Liver (tissue), 9 donors: ENCODE results near the gene RARB. TPM values are rescaled to one million over a fixed set of nuclear protein-coding genes. Genes with fewer than 3 reads are reported as not detected.

Source experiments
- DNase-seq: peaks from one replicate; pipeline ENCODE4 v3.0.0-alpha.2; 2017; ENCODE audit warnings: low spot score
- H3K27ac ChIP-seq, 2 donors: one replicate each; pipeline ENCODE4 v1.7.0; 2013; ENCODE audit warnings: inconsistent platforms in 2 of 2, low read length in 2 of 2, control low read depth in 1 of 2, low read depth in 1 of 2, mild to moderate bottlenecking in 1 of 2
- H3K27me3 ChIP-seq, 4 donors: one replicate each; pipeline versions ENCODE4 v1.6.1 to v1.7.0; 2013; ENCODE audit warnings: low read length in 3 of 4, inconsistent platforms in 1 of 4, mild to moderate bottlenecking in 1 of 4, moderate library complexity in 1 of 4; ENCODE audit not compliant: control insufficient read depth in 4 of 4, insufficient read depth in 4 of 4
- H3K36me3 ChIP-seq, 4 donors: one replicate each; pipeline versions ENCODE4 v1.6.1 to v1.7.0; 2013; ENCODE audit warnings: low read length in 3 of 4, mild to moderate bottlenecking in 3 of 4, low read depth in 1 of 4, moderate library complexity in 1 of 4; ENCODE audit not compliant: control insufficient read depth in 4 of 4, insufficient read depth in 3 of 4
- H3K4me1 ChIP-seq, 4 donors: one replicate each; pipeline versions ENCODE4 v1.6.1 to v1.7.0; 2013; ENCODE audit warnings: low read length in 3 of 4, mild to moderate bottlenecking in 3 of 4, moderate library complexity in 1 of 4; ENCODE audit not compliant: control insufficient read depth in 4 of 4, insufficient read depth in 4 of 4
- H3K4me3 ChIP-seq, 3 donors: one replicate each; pipeline versions ENCODE4 v1.6.1 to v1.7.0; 2013; ENCODE audit warnings: low read length in 3 of 3, control low read depth in 1 of 3, low read depth in 1 of 3, mild to moderate bottlenecking in 1 of 3
- H3K9ac ChIP-seq, 2 donors: one replicate each; pipeline ENCODE4 v1.7.0; 2013; ENCODE audit warnings: low read length in 2 of 2, mild to moderate bottlenecking in 2 of 2, moderate library complexity in 2 of 2, control low read depth in 1 of 2, low read depth in 1 of 2
- H3K9me3 ChIP-seq, 4 donors: one replicate each; pipeline versions ENCODE4 v1.6.1 to v1.7.0; 2013; ENCODE audit warnings: low read length in 3 of 4; ENCODE audit not compliant: control insufficient read depth in 4 of 4
- EGR1 ChIP-seq, 2 donors: IDR thresholded peaks; 2 replicates each; pipeline ENCODE4 v1.6.1; 2016 to 2018; ENCODE audit warnings: antibody characterized with exemption in 2 of 2, low read depth in 2 of 2
- FOXA1 ChIP-seq: IDR thresholded peaks from 2 replicates; pipeline ENCODE4 v1.6.1; 2016; ENCODE audit warnings: antibody characterized with exemption
- FOXA2 ChIP-seq: IDR thresholded peaks from 2 replicates; pipeline ENCODE4 v1.6.1; 2016; ENCODE audit warnings: antibody characterized with exemption
- GABPA ChIP-seq, 2 donors: IDR thresholded peaks in 1 of 2; conservative IDR thresholded peaks in 1 of 2; 2 replicates each; pipeline ENCODE4 v1.6.1; 2016; ENCODE audit warnings: antibody characterized with exemption in 2 of 2, mild to moderate bottlenecking in 1 of 2, moderate library complexity in 1 of 2
- HNF4A ChIP-seq, 2 donors: conservative IDR thresholded peaks; 2 replicates each; pipeline ENCODE4 v1.6.1; 2016; ENCODE audit warnings: antibody characterized with exemption in 2 of 2, mild to moderate bottlenecking in 2 of 2
- HNF4G ChIP-seq: IDR thresholded peaks from 2 replicates; pipeline ENCODE4 v1.6.1; 2016; ENCODE audit warnings: antibody characterized with exemption
- JUND ChIP-seq, 2 donors: IDR thresholded peaks; 2 replicates each; pipeline ENCODE4 v1.6.1; 2016; ENCODE audit warnings: antibody characterized with exemption in 2 of 2
- NR2F2 ChIP-seq: IDR thresholded peaks from 2 replicates; pipeline ENCODE4 v1.6.1; 2016; ENCODE audit warnings: antibody characterized with exemption
- RAD21 ChIP-seq, 2 donors: IDR thresholded peaks; 2 replicates each; pipeline ENCODE4 v1.6.1; 2016; ENCODE audit warnings: antibody characterized with exemption in 2 of 2, mild to moderate bottlenecking in 2 of 2
- RXRA ChIP-seq, 2 donors: IDR thresholded peaks; 2 replicates each; pipeline ENCODE4 v1.6.1; 2017 to 2018; ENCODE audit warnings: antibody characterized with exemption in 2 of 2, mild to moderate bottlenecking in 1 of 2
- SP1 ChIP-seq: IDR thresholded peaks from 2 replicates; pipeline ENCODE4 v1.6.1; 2018; ENCODE audit warnings: antibody characterized with exemption, mild to moderate bottlenecking
- TAF1 ChIP-seq: conservative IDR thresholded peaks from 2 replicates; pipeline ENCODE4 v1.6.1; 2016; ENCODE audit warnings: antibody characterized with exemption, mild to moderate bottlenecking
- YY1 ChIP-seq: IDR thresholded peaks from 2 replicates; pipeline ENCODE4 v1.6.1; 2016; ENCODE audit warnings: antibody characterized with exemption, mild to moderate bottlenecking
- WGBS: extraction: QIAGEN DNeasy Blood & Tissue Kit; methylation state at CpG from one replicate; pipeline ENCODE4 v1.1.7; 2013; 5-methylcytosine and 5-hydroxymethylcytosine counted together
- polyA plus RNA-seq, 2 donors: library from polyadenylated mRNA; stranded (reverse) in 1 of 2; unstranded in 1 of 2; fragments of 200-250 nt in 1 of 2; fragments of >200 nt in 1 of 2; fragmentation: Nextera tagmentation in 1 of 2; extraction: Ambion mirVana in 1 of 2; gene quantifications; one replicate each; pipeline versions ENCODE4 v1.2.1 to v1.2.3, GENCODE V29; 2013 to 2015
- total RNA-seq, 2 donors: library from RNA; depleted of rRNA; stranded (reverse); fragments of >200 nt; gene quantifications; one replicate each; pipeline ENCODE4 v1.2.3, GENCODE V29; 2014
- TF ChIP-seq, protein P1 (sequence below): IDR thresholded peaks from 2 replicates; pipeline ENCODE4 v1.6.1; 2016; ENCODE audit warnings: antibody characterized with exemption
- TF ChIP-seq, protein P2 (sequence below): IDR thresholded peaks from 2 replicates; pipeline ENCODE4 v1.6.1; 2016; ENCODE audit warnings: antibody characterized with exemption, mild to moderate bottlenecking
- TF ChIP-seq, protein P3 (sequence below): IDR thresholded peaks from 2 replicates; pipeline ENCODE4 v1.6.1; 2016; ENCODE audit warnings: antibody characterized with exemption
- TF ChIP-seq, protein P4 (sequence below): fragments of 150-350 bp; IDR thresholded peaks from 2 replicates; pipeline ENCODE4 v1.5.1; 2017; ENCODE audit warnings: improper control_type of control experiment, low read depth, low read length; ENCODE audit not compliant: missing input control
- TF ChIP-seq, protein P5 (sequence below): IDR thresholded peaks from 2 replicates; pipeline ENCODE4 v1.6.1; 2016; ENCODE audit warnings: antibody characterized with exemption
- donor health status: healthy.
- donor health status: healthy.
- donor health status: healthy.
- donor health status: healthy.
- donor health status: healthy.

The RARB gene
- total and polyA plus RNA-seq, 4 donors, result 2.1 to 3.3 (median 2.3) TPM

DNA sequence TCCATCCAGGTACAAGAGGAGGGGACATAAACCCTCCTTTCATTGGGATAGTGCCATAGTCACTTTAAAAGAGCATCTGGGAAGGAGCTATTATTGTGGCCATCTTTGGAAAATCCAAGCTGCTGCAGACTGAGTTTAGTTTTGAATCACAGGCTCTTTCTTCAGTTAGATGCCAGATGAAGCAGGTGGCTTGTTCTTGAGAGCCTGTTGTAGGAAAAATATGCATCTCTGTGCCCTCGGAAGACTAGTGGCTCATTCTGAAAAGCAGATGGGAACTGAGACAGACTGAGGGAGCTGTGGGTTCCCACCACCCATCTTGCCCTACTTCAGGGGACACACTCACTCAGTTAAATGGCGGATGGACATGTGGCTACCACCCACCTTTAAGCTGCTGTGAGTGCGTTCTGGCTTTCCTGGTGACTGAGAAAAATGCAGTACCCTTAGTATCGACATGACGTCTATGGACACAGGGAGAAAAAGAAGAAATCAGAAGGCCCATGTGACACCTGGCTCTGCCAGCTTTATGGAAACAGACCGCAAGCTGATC lies 50.2 kb downstream of the RARB start:
- TF ChIP-seq, protein P1, sequence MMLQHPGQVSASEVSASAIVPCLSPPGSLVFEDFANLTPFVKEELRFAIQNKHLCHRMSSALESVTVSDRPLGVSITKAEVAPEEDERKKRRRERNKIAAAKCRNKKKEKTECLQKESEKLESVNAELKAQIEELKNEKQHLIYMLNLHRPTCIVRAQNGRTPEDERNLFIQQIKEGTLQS, result no peak
- TF ChIP-seq EGR1 (IDR thresholded peaks at IDR 0.05; ENCODE audit: low read depth in 2 of 2), result no peak
- no peak for TF ChIP-seq YY1
- no peak for TF ChIP-seq JUND (IDR thresholded peaks at IDR 0.05)
- no peak for TF ChIP-seq HNF4A (conservative IDR thresholded peaks at IDR 0.05)
- no peaks in the 10 kb centered on the region for H3K27me3 ChIP-seq
- peaks cover 1 to 12% (median 7%) of the 10 kb centered on the region in 4 donors for H3K4me1 ChIP-seq
- H3K4me3 ChIP-seq, result no peak overlapping the region
- no peaks in the 10 kb centered on the region for H3K36me3 ChIP-seq
- H3K9me3 ChIP-seq, result no peaks in the 10 kb centered on the region
- no peak overlapping the region for H3K9ac ChIP-seq
- DNase-seq, result no peak
- 82% methylated on average over 6 of the region's 6 CpGs for WGBS
- H3K27ac ChIP-seq, result no peak overlapping the region

DNA sequence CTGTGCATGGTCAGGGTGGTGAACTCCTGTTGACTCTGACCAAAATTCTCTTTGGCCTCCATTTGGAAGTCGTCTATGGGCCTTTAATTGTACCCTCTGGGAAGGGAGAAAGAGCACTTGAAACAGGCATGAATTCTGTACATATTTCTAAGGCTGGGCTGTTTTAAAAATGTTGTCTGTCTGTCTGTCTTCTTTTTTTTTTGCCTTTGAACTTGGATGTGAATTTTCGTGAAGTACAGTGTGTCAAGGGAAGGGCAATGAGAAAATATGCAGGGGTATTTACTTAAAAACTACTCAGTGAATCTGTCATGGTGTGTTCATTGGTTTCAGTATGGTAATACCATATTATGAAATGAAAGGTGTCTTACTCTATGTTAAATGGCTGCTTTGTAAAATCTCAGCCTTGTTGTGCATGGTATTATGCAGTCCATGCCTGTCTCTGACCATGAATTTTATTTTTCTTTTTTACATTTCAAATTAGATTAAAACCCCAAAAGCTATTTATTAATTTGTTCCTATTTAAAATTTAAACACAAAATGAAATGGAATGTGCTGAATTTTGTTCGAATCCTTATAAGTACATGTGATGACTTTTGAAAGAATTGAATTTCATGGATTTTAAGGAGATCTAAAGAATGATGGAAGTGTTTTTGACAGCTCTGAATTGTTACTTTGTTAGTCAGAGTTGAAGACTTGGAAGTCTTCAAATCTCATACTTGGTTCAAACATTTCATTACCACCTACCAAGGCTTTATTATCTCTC lies 51.1 kb downstream of the RARB start:
- Histone ChIP-seq H3K4me3 (no peak overlapping the region), H3K27ac (no peak overlapping the region), H3K4me1 (peaks cover 1 to 12% (median 7%) of the 10 kb centered on the region in 4 donors), H3K36me3 (no peaks in the 10 kb centered on the region), H3K9ac (no peak overlapping the region), H3K9me3 (no peaks in the 10 kb centered on the region), H3K27me3 (no peaks in the 10 kb centered on the region)
- DNase-seq, result no peak
- TF ChIP-seq FOXA1, result no peak
- TF ChIP-seq, protein P2, sequence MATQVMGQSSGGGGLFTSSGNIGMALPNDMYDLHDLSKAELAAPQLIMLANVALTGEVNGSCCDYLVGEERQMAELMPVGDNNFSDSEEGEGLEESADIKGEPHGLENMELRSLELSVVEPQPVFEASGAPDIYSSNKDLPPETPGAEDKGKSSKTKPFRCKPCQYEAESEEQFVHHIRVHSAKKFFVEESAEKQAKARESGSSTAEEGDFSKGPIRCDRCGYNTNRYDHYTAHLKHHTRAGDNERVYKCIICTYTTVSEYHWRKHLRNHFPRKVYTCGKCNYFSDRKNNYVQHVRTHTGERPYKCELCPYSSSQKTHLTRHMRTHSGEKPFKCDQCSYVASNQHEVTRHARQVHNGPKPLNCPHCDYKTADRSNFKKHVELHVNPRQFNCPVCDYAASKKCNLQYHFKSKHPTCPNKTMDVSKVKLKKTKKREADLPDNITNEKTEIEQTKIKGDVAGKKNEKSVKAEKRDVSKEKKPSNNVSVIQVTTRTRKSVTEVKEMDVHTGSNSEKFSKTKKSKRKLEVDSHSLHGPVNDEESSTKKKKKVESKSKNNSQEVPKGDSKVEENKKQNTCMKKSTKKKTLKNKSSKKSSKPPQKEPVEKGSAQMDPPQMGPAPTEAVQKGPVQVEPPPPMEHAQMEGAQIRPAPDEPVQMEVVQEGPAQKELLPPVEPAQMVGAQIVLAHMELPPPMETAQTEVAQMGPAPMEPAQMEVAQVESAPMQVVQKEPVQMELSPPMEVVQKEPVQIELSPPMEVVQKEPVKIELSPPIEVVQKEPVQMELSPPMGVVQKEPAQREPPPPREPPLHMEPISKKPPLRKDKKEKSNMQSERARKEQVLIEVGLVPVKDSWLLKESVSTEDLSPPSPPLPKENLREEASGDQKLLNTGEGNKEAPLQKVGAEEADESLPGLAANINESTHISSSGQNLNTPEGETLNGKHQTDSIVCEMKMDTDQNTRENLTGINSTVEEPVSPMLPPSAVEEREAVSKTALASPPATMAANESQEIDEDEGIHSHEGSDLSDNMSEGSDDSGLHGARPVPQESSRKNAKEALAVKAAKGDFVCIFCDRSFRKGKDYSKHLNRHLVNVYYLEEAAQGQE, result no peak
- no peak for TF ChIP-seq GABPA (IDR thresholded peaks at IDR 0.05 in 1 of 2, conservative IDR thresholded peaks at IDR 0.05 in 1 of 2)
- TF ChIP-seq, protein P3, sequence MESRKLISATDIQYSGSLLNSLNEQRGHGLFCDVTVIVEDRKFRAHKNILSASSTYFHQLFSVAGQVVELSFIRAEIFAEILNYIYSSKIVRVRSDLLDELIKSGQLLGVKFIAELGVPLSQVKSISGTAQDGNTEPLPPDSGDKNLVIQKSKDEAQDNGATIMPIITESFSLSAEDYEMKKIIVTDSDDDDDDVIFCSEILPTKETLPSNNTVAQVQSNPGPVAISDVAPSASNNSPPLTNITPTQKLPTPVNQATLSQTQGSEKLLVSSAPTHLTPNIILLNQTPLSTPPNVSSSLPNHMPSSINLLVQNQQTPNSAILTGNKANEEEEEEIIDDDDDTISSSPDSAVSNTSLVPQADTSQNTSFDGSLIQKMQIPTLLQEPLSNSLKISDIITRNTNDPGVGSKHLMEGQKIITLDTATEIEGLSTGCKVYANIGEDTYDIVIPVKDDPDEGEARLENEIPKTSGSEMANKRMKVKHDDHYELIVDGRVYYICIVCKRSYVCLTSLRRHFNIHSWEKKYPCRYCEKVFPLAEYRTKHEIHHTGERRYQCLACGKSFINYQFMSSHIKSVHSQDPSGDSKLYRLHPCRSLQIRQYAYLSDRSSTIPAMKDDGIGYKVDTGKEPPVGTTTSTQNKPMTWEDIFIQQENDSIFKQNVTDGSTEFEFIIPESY, result no peak
- no peak for TF ChIP-seq EGR1 (IDR thresholded peaks at IDR 0.05; ENCODE audit: low read depth in 2 of 2)
- TF ChIP-seq SP1, result no peak
- TF ChIP-seq JUND (IDR thresholded peaks at IDR 0.05), result no peak
- no peak for TF ChIP-seq HNF4G
- no peak for TF ChIP-seq YY1
- no peak for TF ChIP-seq TAF1
- TF ChIP-seq, protein P4, sequence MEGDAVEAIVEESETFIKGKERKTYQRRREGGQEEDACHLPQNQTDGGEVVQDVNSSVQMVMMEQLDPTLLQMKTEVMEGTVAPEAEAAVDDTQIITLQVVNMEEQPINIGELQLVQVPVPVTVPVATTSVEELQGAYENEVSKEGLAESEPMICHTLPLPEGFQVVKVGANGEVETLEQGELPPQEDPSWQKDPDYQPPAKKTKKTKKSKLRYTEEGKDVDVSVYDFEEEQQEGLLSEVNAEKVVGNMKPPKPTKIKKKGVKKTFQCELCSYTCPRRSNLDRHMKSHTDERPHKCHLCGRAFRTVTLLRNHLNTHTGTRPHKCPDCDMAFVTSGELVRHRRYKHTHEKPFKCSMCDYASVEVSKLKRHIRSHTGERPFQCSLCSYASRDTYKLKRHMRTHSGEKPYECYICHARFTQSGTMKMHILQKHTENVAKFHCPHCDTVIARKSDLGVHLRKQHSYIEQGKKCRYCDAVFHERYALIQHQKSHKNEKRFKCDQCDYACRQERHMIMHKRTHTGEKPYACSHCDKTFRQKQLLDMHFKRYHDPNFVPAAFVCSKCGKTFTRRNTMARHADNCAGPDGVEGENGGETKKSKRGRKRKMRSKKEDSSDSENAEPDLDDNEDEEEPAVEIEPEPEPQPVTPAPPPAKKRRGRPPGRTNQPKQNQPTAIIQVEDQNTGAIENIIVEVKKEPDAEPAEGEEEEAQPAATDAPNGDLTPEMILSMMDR, result no peak
- TF ChIP-seq, protein P1, result no peak
- no peak for TF ChIP-seq RXRA (IDR thresholded peaks at IDR 0.05)
- no peak for TF ChIP-seq RAD21 (IDR thresholded peaks at IDR 0.05)
- TF ChIP-seq HNF4A (conservative IDR thresholded peaks at IDR 0.05), result no peak
- TF ChIP-seq FOXA2, result no peak
- no peak for TF ChIP-seq NR2F2
- TF ChIP-seq, protein P5, sequence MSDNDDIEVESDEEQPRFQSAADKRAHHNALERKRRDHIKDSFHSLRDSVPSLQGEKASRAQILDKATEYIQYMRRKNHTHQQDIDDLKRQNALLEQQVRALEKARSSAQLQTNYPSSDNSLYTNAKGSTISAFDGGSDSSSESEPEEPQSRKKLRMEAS, result no peak
- 73% methylated on average over 3 of the region's 3 CpGs for WGBS
